Loucy (cell line): ENCODE data around the gene APOA5.

Experiments used
- CTCF ChIP-seq: fragments of 200-600 bp; sonication (generic); conservative IDR thresholded peaks from 2 replicates; pipeline ENCODE4 v1.5.1; 2014; ENCODE audit warnings: mild to moderate bottlenecking, antibody characterized with exemption, low read length
- EZH2phosphoT487 ChIP-seq: fragments of 200-600 bp; IDR thresholded peaks from 2 replicates; pipeline ENCODE4 v1.6.1; 2018; ENCODE audit warnings: antibody characterized with exemption, mild to moderate bottlenecking, moderate library complexity, borderline replicate concordance

- no peak for TF ChIP-seq CTCF
- no peak for TF ChIP-seq EZH2phosphoT487
Measured at GRCh38 chr11:116773203-116774097, 18.2 kb downstream of the APOA5 start.
